Body of pancreas (tissue), 4 donors: ENCODE data around the gene CCDC78. TPM values are rescaled to one million over a fixed set of nuclear protein-coding genes. Genes with fewer than 3 reads are reported as not detected.

Source experiments
- ATAC-seq: fragments of 150-250 bp; one replicate; pipeline ENCODE4 v1.9.1; 2016
- DNase-seq, 4 donors: peaks; one replicate each; pipeline ENCODE4 v3.0.0-alpha.2; 2019
- H3K27ac ChIP-seq, 4 donors: fragments of 200-600 bp; sonication (generic); 1 replicate in 3 of 4; 2 replicates in 1 of 4; pipeline versions ENCODE4 v1.5.1 to v1.6.1; 2016 to 2019; ENCODE audit warnings: mild to moderate bottlenecking in 1 of 4, mixed read lengths in 1 of 4, moderate library complexity in 1 of 4
- H3K27me3 ChIP-seq, 2 donors: fragments of 200-600 bp; sonication (generic); one replicate each; pipeline ENCODE4 v1.6.0; 2016; ENCODE audit warnings: mild to moderate bottlenecking in 1 of 2
- H3K36me3 ChIP-seq, 2 donors: fragments of 200-600 bp; sonication (generic); replicated peaks in 1 of 2; 2 replicates each; pipeline ENCODE4 v1.5.1; 2016; ENCODE audit warnings: low read depth in 2 of 2; ENCODE audit not compliant: insufficient read depth in 1 of 2
- H3K4me1 ChIP-seq: fragments of 200-600 bp; sonication (generic); one replicate; pipeline ENCODE4 v1.6.0; 2016
- H3K4me3 ChIP-seq, 2 donors: fragments of 200-600 bp; sonication (generic); 1 replicate in 1 of 2; 2 replicates in 1 of 2; pipeline ENCODE4 v1.5.1; 2016 to 2019
- H3K9me3 ChIP-seq, 3 donors: fragments of 200-600 bp; sonication (generic); 1 replicate in 2 of 3; 2 replicates in 1 of 3; pipeline ENCODE4 v1.5.1; 2016
- POLR2A ChIP-seq, 3 donors: fragments of 450-650 bp; IDR thresholded peaks; one replicate each; pipeline ENCODE4 v1.6.1; 2016; ENCODE audit warnings: antibody characterized with exemption in 3 of 3, mild to moderate bottlenecking in 2 of 3
- WGBS, 2 donors: methylation state at CpG; one replicate each; pipeline ENCODE4 v1.1.5; 2017; 5-methylcytosine and 5-hydroxymethylcytosine counted together
- intact Hi-C: fragments of 100-400 bp; cut with DNase I; formaldehyde crosslinking; loops from one replicate; pipeline ENCODE4 v1.15.1; 2023
- total RNA-seq, 2 donors: library from RNA; depleted of rRNA; stranded (reverse); fragments of >200 nt; gene quantifications; one replicate each; pipeline ENCODE4 v1.1.0, GENCODE V29; 2016
- TF ChIP-seq, protein P1 (sequence below), 7 experiments: fragments of 450-650 bp in 4 of 7; fragments of 200-600 bp in 3 of 7; sonication (generic) in 3 of 7; IDR thresholded peaks; one replicate each; pipeline ENCODE4 v1.5.1; 2016 to 2019; ENCODE audit warnings: antibody characterized with exemption in 7 of 7

The CCDC78 gene
- total RNA-seq, 2 donors from 2014 or later: not detected

DNA sequence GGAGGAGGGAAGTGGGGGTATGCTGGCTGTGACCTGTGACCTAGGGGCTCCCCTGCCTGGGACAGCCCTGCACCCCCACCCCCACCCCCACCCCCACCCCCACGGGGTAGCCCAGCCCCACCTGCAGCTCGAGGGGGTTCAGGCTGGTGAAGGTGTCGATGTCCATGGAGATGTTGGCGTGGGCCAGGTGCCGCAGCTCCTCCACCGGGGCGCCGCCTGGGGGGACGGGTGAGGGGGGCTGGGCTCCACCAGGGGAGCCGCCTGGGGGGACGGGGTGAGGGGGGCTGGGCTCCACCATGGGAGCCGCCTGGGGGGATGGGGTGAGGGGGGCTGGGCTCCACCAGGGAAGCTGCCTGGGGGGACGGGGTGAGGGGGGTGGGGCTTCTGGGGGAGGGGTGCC lies 44.2 kb upstream of the CCDC78 start:
- H3K27me3 ChIP-seq: no peaks in the 10 kb centered on the region
- H3K4me1 ChIP-seq: no peaks in the 10 kb centered on the region
- no peak overlapping the region for H3K4me3 ChIP-seq
- TF ChIP-seq POLR2A (IDR thresholded peaks at IDR 0.05): no peak
- intact Hi-C loops: no loop called here
- no peaks in the 10 kb centered on the region for H3K36me3 ChIP-seq
- ATAC-seq (no peak), DNase-seq (no peak)
- WGBS, 2 donors: 50 to 60% methylated on average over 2 of the region's 13 CpGs
- H3K27ac ChIP-seq: no peak overlapping the region
- no peaks in the 10 kb centered on the region for H3K9me3 ChIP-seq

DNA sequence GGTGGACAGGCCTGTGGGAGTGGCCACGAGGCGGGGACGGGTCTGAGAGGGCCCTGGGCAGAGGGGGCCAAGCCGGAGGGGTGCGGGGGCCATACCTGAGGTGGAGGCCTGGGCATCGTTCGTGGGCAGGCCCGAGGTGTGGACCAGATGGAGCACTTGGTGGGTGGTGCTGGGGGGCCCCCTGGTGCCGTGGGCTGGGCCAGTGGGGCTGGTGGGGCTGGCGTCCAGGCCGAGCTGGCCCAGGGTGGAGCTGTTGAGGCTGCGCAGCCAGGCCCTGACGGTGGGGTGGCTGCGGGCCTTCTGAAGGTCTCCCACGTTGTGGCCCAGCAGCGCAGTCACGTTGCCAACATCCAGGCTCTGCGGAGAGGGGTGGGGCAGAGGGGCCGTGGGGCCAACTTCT lies 43.7 kb upstream of the CCDC78 start:
- Histone ChIP-seq H3K9me3 (no peaks in the 10 kb centered on the region), H3K27ac (no peak overlapping the region), H3K27me3 (no peaks in the 10 kb centered on the region), H3K4me3 (no peak overlapping the region), H3K36me3 (no peaks in the 10 kb centered on the region), H3K4me1 (no peaks in the 10 kb centered on the region)
- DNase-seq (no peak), ATAC-seq (no peak)
- intact Hi-C loops: no loop called here
- 65% methylated on average over 18 of the region's 19 CpGs; no CpG with 5 or more reads in 1 of the 2 donors for WGBS, 2 donors
- no peak for TF ChIP-seq POLR2A (IDR thresholded peaks at IDR 0.05)
- TF ChIP-seq, protein P1, sequence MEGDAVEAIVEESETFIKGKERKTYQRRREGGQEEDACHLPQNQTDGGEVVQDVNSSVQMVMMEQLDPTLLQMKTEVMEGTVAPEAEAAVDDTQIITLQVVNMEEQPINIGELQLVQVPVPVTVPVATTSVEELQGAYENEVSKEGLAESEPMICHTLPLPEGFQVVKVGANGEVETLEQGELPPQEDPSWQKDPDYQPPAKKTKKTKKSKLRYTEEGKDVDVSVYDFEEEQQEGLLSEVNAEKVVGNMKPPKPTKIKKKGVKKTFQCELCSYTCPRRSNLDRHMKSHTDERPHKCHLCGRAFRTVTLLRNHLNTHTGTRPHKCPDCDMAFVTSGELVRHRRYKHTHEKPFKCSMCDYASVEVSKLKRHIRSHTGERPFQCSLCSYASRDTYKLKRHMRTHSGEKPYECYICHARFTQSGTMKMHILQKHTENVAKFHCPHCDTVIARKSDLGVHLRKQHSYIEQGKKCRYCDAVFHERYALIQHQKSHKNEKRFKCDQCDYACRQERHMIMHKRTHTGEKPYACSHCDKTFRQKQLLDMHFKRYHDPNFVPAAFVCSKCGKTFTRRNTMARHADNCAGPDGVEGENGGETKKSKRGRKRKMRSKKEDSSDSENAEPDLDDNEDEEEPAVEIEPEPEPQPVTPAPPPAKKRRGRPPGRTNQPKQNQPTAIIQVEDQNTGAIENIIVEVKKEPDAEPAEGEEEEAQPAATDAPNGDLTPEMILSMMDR (IDR thresholded peaks at IDR 0.05): no peak

DNA sequence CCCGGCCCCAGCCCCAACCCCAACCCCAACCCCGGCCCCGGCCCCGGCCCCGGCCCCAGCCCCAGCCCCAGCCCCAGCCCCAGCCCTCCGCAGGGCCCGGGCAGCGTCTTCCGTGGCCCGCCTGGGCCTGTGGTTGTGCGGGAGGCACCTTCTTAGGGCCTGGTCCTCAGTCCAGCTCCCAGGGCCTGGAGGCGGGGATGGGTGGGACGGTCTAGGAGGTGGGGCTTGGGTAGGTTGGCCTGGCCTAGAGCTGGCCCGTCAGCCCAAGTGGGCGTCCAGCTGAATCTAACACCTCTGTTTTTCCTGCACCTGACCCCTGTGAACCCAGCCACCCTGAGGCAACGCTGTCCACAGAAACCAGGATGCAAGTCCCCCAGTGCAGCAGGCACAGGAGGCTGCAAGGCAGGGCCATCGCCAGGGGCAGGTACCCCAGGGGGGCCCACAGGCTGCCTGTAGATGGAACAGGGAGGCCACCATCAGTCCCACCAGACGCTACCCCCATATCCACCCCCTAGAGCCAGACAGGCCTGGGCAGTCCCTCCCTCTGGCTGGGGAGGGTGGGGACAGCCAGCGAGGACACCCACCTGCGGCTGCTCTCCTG lies 43.0 kb upstream of the CCDC78 start:
- ATAC-seq (no peak), DNase-seq (no peak)
- intact Hi-C loops: no loop called here
- no peaks in the 10 kb centered on the region for H3K36me3 ChIP-seq
- no peak overlapping the region for H3K27ac ChIP-seq
- no peak for TF ChIP-seq POLR2A (IDR thresholded peaks at IDR 0.05)
- TF ChIP-seq, protein P1 (IDR thresholded peaks at IDR 0.05): no peak
- 73 to 90% methylated on average over 2 to 12 of the region's 20 CpGs for WGBS, 2 donors
- H3K27me3 ChIP-seq: no peaks in the 10 kb centered on the region
- H3K4me3 ChIP-seq: no peak overlapping the region
- no peaks in the 10 kb centered on the region for H3K4me1 ChIP-seq
- H3K9me3 ChIP-seq: no peaks in the 10 kb centered on the region

DNA sequence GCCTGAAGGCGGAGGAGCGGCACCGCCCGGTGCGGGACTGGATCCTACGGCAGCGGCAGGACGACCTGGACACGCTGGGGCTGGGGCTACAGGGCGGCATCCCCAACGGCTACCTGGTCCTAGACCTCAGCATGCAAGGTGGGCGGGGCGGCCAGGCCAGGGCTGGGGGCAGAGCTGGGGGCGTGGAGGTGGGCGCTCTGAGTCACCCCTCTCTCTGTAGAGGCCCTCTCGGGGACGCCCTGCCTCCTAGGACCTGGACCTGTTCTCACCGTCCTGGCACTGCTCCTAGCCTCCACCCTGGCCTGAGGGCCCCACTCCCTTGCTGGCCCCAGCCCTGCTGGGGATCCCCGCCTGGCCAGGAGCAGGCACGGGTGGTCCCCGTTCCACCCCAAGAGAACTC lies 42.2 kb upstream of the CCDC78 start:
- DNase-seq (no peak), ATAC-seq (no peak)
- WGBS, 2 donors: 64 to 87% methylated on average over 6 to 12 of the region's 21 CpGs
- intact Hi-C loops: no loop called here
- Histone ChIP-seq H3K27me3 (no peaks in the 10 kb centered on the region), H3K4me3 (no peak overlapping the region), H3K27ac (no peak overlapping the region), H3K9me3 (no peaks in the 10 kb centered on the region), H3K4me1 (no peaks in the 10 kb centered on the region), H3K36me3 (no peaks in the 10 kb centered on the region)
- no peak for TF ChIP-seq POLR2A (IDR thresholded peaks at IDR 0.05)
- TF ChIP-seq, protein P1 (IDR thresholded peaks at IDR 0.05): no peak

DNA sequence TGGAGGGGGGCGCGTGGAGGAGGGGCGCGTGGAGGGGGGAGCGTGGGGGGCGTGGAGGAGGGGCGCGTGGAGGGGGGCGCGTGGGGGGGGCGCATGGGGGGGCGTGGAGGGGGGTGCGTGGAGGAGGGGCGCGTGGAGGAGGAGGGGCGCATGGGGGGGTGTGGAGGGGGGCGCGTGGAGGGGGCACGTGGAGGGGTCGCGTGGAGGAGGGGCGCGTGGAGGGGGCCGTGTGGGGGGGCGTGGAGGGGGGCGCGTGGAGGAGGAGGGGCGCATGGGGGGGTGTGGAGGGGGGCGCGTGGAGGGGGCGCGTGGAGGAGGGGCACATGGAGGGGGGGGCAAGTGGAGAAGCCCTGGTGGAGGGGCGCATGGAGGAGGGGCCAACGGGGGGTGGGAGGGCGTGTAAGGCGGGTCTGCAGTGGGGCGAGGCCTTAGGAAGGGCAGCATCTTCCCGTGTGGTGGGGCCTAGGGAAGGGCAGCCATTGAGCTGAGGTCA lies 41.5 kb upstream of the CCDC78 start:
- H3K27ac ChIP-seq: no peak overlapping the region
- 41 to 45% methylated on average over 12 to 15 of the region's 38 CpGs for WGBS, 2 donors
- no peak overlapping the region for H3K4me3 ChIP-seq
- no peak for DNase-seq
- ATAC-seq: no peak
- intact Hi-C loops: no loop called here
- H3K36me3 ChIP-seq: no peaks in the 10 kb centered on the region
- no peaks in the 10 kb centered on the region for H3K9me3 ChIP-seq
- TF ChIP-seq, protein P1 (IDR thresholded peaks at IDR 0.05): no peak
- TF ChIP-seq POLR2A (IDR thresholded peaks at IDR 0.05): no peak
- no peaks in the 10 kb centered on the region for H3K4me1 ChIP-seq
- no peaks in the 10 kb centered on the region for H3K27me3 ChIP-seq
